GM19351 (cell line): ENCODE data around the gene ABAT.

Experiments
- ATAC-seq: cut with Tn5 transposase; IDR thresholded peaks from one replicate; pipeline ENCODE4 v1.9.1; 2021; ENCODE audit warnings: mild to moderate bottlenecking, moderate library complexity; ENCODE audit not compliant: unreplicated experiment

ABAT gene

GRCh38 chr16:8674413-8675022, at the start of gene ABAT:
Gene ABAT (plus strand): TSS chr16:8674617. CDS start chr16:8735740, 61,123 bp downstream.
- peak; percentile 100 for ATAC-seq

DNA sequence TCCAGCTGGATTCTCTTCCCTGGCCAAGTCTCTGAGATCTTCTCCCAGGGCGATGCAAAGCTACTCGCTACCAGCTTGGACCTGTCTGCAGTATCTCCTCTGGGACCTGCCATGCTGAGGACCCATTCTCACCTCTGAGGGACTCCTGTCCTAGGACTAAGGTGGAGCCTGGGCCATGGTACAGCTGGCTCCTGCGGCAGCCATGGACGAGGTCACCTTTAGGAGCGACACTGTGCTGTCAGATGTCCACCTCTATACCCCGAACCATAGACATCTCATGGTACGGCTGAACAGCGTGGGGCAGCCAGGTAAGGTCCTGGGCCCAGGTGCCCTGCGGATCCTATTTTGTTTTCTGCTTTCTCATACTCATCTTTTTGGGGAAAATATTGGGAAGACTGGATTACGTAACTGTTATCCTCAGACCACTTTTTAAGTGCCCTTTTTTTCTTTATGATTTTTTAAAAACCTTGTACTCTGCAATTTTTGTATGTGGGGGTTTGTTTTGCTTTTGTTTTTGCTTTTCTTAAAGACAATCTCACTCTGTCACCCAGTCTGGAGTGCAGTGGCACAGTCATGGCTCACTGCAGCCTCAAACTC, 48.8 kb upstream of the ABAT start:
- no peak for ATAC-seq

DNA sequence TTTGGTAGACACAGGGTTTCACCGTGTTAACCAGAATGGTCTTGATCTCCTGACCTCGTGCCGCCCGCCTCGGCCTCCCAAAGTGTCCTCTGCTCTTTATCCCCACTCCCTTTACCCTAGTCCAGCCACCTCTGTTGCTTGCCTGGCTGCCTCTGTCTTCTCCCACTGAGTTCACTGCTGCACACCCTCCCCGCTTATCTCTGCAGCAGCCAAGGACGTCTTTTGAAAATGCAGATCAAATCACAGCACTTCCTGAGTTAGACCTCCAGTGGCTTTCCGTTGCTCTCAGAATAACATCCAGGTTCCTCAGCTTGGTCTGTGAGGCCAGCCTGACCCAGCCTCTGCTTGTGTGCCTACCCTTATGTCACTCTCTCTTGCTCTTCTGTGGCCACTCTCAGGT, 47.5 kb upstream of the ABAT start:
- no peak for ATAC-seq

GRCh38 chr16:8627456-8627855, 47.0 kb upstream of the ABAT start:
- ATAC-seq: no peak

GRCh38 chr16:8628981-8629725, 45.3 kb upstream of the ABAT start:
- no peak for ATAC-seq

- no peak for ATAC-seq
Measured at GRCh38 chr16:8630255-8630953, 44.0 kb upstream of the ABAT start.

- no peak for ATAC-seq
Measured at GRCh38 chr16:8631373-8631772, 43.0 kb upstream of the ABAT start.

DNA sequence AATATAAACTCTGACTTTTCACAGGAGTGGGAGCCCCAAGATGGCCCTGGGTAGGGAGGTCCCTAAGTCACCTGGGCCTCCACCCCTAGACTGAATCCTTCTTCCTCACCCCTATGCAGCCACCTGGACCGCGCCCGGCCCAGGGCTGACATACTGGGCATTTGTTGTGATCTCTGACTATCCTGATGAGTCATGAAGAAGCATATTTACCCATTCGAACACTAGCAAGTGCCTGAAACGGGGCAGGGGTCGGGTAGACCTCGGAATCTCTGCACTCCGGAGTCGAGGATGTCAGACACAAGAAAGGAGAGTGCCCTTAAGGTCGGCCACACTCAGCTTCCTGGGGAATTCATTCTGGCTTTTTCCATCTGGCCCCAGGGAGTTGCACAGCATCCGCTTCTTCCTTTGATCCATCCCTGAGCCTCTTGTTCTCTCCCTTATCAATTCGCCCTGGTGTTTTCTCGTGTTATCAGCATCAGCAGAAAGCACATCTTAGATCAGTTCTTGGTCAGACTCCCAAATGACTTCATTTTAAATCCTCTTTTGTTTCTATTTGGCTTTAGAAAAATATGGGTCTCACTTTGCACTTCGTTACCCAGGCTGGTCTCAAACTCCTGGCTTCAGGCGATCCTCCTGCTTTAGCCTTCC, 42.5 kb upstream of the ABAT start:
- ATAC-seq: no peak

DNA sequence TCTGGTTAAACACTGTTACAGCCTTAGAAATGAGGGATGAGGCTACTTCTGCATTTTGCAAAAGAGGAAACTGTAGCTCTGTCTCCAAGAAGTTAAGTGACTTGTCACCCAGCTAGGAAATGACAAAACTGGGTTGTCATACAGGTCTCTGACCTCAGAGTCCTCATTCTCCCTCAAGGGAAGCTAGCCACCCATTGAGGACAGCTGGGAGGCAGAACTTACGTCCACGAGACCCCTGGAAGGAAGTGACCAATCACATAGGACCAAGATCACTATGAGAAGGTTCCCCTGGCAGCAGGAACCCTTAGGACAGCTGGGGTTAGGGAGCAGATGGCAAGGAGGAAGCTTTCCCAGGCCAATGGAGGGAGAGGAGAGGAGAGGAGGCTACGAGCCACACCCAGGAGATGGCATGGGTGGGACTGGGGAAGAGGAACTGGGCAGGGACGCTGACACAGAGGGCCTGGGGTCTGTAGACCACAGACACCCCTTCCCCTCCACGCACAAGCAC, 41.7 kb upstream of the ABAT start:
- ATAC-seq: no peak

GRCh38 chr16:8634991-8635736, 39.3 kb upstream of the ABAT start:
- no peak for ATAC-seq

DNA sequence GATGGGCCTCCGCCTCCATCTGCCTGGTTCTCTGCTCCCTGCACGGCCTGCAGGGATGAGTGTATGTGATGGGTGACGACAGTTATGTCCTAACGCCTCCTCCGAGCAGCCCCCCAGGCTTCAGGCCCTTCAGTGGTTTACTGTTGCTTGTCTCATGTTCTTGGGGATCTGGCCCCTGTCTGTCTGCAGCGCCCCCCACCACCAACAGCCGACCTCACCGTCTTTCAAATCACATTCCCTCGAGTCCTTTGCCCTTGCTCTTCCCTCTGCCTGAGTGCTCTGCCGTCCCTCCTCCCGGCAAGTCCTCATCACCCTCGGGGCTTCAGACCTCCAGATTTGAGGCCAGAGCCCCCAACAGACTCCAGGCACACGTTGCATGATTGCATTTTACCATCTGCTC, 34.7 kb upstream of the ABAT start:
- no peak for ATAC-seq

DNA sequence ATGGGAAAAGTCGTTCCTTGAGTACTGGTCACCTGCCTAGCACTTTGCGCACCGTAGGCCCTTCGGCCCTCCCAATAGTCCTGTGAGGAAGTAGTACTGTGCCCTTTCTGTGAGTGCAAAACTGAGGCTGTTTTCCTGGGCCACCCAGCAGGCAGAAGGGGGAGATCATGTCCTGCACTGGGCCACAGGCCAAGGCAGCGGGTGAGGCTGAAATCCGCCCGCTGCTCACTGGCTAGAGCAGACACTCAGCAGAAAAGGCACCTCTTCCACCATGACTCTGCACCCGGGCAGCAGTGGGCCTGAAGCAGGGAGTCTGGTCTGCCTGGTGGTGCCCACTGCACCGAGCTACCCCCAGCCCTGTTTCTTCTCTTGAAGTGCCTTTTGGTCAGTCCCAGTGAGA, 32.7 kb upstream of the ABAT start:
- no peak for ATAC-seq

DNA sequence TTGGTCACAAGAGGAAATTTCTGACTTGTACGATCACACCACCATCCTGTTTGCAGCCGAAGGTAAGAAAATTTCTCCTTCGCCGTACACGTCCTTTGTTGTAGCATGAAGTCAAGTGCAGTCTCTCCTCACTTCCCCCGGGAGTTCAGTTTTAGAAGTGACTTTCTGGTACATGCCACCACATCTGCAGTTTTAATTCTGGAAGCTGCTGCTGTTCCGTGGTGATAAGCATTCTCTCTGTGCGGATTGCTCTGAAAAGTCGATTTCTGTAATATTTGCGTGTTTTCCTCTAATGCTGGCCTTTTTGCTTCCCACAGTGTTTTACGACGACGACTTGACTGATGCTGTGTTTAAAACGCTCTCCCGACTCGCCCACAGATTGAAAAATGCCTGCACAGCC, 32.3 kb upstream of the ABAT start:
- no peak for ATAC-seq

GRCh38 chr16:8644211-8645140, 29.9 kb upstream of the ABAT start:
- ATAC-seq: no peak

DNA sequence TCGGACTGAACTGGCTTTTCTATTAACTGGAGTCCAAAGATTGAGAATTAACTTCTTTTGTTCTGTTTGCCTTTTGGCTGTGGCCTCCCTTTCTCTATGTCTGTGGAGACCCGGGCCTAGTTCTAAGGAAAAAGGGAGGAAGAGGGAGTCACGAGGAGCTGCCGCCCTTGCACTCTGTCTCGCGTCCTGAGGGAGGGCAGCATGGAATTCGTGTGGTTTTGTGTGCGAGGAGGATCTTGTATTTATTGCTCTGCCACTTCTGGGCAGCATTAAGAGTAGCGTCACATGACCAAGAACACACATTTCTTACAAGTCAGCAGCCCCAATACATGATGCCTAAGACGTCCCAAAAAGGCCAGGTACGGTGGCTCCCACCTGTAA, 29.3 kb upstream of the ABAT start:
- no peak for ATAC-seq

DNA sequence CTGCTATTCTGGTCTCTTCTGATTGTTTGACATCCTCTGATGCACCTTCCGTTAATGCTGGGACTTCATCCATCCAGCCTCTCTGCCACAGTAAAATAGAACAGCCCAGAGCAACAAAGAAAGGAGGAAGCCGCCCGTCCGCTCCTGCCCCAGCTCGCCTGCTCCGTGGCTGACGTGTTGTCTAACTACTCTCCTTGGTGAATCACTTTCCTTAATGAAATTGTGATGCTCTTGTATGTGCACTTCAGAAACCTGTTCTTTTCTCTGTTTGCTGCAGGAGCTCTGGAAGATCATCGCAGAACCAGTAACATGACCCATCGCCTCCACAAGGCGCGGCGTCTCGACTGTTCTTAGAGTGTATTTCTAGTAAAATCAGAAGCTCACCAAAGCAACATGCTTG, 28.6 kb upstream of the ABAT start:
- ATAC-seq: no peak

DNA sequence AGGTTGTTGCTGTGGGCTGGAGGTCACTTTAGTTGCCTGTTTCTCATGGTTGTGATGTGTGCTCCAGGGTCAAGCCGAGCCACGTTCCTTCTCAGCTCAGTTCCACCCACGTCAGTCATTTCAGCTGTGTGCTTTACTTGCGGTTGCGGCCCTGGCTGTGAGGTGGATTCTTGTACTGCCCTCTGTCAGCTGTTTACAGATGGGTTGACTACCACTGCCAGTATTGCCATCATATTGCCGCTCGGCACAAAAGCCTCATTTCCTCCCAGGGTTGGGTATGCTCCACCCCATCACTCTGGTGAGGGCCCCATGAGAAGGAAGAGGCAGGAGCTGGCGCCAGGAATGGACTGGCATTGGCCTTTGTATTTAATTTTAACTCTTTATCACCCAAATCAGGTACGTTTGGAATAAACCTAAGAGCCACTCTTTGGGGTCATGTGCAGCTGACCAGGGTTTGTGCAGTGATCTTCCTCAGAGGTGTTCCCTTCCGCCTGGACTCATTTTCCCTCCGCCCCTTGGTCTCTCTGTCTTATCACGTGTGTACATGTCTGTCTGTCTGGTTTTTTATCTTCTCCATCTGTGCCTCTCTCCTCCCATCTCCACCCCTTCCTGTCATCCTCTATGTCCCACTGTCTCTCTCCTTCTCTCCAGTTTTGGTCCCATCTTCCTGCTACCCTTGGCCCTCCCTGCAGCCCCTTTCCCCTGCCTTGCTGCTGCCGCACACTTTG, 27.9 kb upstream of the ABAT start:
- no peak for ATAC-seq

- no peak for ATAC-seq
Measured at GRCh38 chr16:8647721-8648318, 26.6 kb upstream of the ABAT start.
